Neural cell (in vitro differentiated cells): ENCODE data around the gene CITED2. TPM values are rescaled to one million over a fixed set of nuclear protein-coding genes. Genes with fewer than 3 reads are reported as not detected.

ENCODE experiments used
- H2AFZ ChIP-seq: fragments of 200-600, 300-800 bp; sonication (generic), shearing (Covaris generic); 2 replicates; pipeline ENCODE4 v1.6.0; 2014; ENCODE audit warnings: low read depth, mild to moderate bottlenecking, antibody characterized with exemption, low read length, moderate library complexity
- H3F3A ChIP-seq: fragments of 200-600 bp; shearing (Covaris generic); 2 replicates; pipeline ENCODE4 v1.6.1; 2016; ENCODE audit warnings: mild to moderate bottlenecking, moderate library complexity, mixed read lengths, antibody characterized with exemption, low read length; ENCODE audit not compliant: insufficient read depth, poor library complexity, severe bottlenecking
- H3K27ac ChIP-seq: fragments of 200-600, 300-800 bp; sonication (generic), shearing (Covaris generic); 2 replicates; pipeline ENCODE4 v1.5.1; 2014; ENCODE audit warnings: mild to moderate bottlenecking, low read length, moderate library complexity
- H3K27me3 ChIP-seq: fragments of 300-800, 200-600 bp; sonication (generic), shearing (Covaris generic); 2 replicates; pipeline ENCODE4 v1.6.0; 2014; ENCODE audit warnings: mild to moderate bottlenecking, low read depth, low read length, moderate library complexity; ENCODE audit not compliant: insufficient read depth
- H3K36me3 ChIP-seq: fragments of 300-800, 200-600 bp; sonication (generic), shearing (Covaris generic); 2 replicates; pipeline ENCODE4 v1.5.1; 2014; ENCODE audit warnings: mild to moderate bottlenecking, antibody characterized with exemption, low read length, moderate library complexity; ENCODE audit not compliant: insufficient read depth
- H3K4me2 ChIP-seq: fragments of 300-800, 200-600 bp; sonication (generic), shearing (Covaris generic); 2 replicates; pipeline ENCODE4 v1.6.0; 2014; ENCODE audit warnings: mild to moderate bottlenecking, low read length
- H3K4me3 ChIP-seq: fragments of 300-800, 200-600 bp; sonication (generic), shearing (Covaris generic); 2 replicates; pipeline ENCODE4 v1.5.1; 2014; ENCODE audit warnings: mild to moderate bottlenecking, low read length, moderate library complexity
- H3K79me2 ChIP-seq: fragments of 200-600 bp; shearing (Covaris generic); replicated peaks from 2 replicates; pipeline ENCODE4 v1.6.0; 2014; ENCODE audit warnings: mild to moderate bottlenecking, low read length, moderate library complexity; ENCODE audit not compliant: insufficient read depth
- H3K9ac ChIP-seq: fragments of 300-800, 200-600 bp; sonication (generic), shearing (Covaris generic); 2 replicates; pipeline ENCODE4 v1.6.1; 2016; ENCODE audit warnings: mild to moderate bottlenecking, low read length, mixed read lengths
- H3K9me2 ChIP-seq: fragments of 200-600 bp; shearing (Covaris generic); 2 replicates; pipeline ENCODE4 v1.6.1; 2016; ENCODE audit warnings: mild to moderate bottlenecking, low read length, mixed read lengths; ENCODE audit not compliant: insufficient read depth
- H3K9me3 ChIP-seq: fragments of 200-600, 300-800 bp; sonication (generic), shearing (Covaris generic); 2 replicates; pipeline ENCODE4 v1.6.1; 2016; ENCODE audit warnings: mild to moderate bottlenecking, mixed run types, low read length, moderate library complexity, mixed read lengths
- H4K20me1 ChIP-seq: fragments of 200-600 bp; shearing (Covaris generic); 2 replicates; pipeline ENCODE4 v1.6.1; 2016; ENCODE audit warnings: mild to moderate bottlenecking, mixed run types; ENCODE audit not compliant: insufficient read depth
- EP300 ChIP-seq: fragments of 450-650 bp; conservative IDR thresholded peaks from 2 replicates; pipeline ENCODE4 v1.6.1; 2014; ENCODE audit warnings: antibody characterized with exemption, mild to moderate bottlenecking, moderate library complexity; ENCODE audit not compliant: poor library complexity, severe bottlenecking
- EZH2 ChIP-seq: fragments of 200-600, 300-800 bp; shearing (Covaris generic), sonication (generic); IDR thresholded peaks from 2 replicates; pipeline ENCODE4 v1.6.1; 2014; ENCODE audit warnings: antibody characterized with exemption, low read length, borderline replicate concordance, mild to moderate bottlenecking; ENCODE audit not compliant: insufficient read depth, poor library complexity, severe bottlenecking
- MXI1 ChIP-seq: fragments of 450-650 bp; conservative IDR thresholded peaks from 2 replicates; pipeline ENCODE4 v1.6.1; 2014; ENCODE audit warnings: antibody characterized with exemption, mild to moderate bottlenecking; ENCODE audit not compliant: poor library complexity, severe bottlenecking
- POLR2AphosphoS5 ChIP-seq: IDR thresholded peaks from 2 replicates; pipeline ENCODE4 v1.6.1; 2012
- RAD21 ChIP-seq: fragments of 450-650 bp; conservative IDR thresholded peaks from 2 replicates; pipeline ENCODE4 v1.6.1; 2014; ENCODE audit warnings: antibody characterized with exemption, mild to moderate bottlenecking, moderate library complexity
- SMC3 ChIP-seq: fragments of 450-650 bp; conservative IDR thresholded peaks from 2 replicates; pipeline ENCODE4 v1.6.1; 2014; ENCODE audit warnings: antibody characterized with exemption, mild to moderate bottlenecking, moderate library complexity; ENCODE audit not compliant: poor library complexity
- TAF1 ChIP-seq: IDR thresholded peaks from 2 replicates; pipeline ENCODE4 v1.6.1; 2012; ENCODE audit warnings: low read depth
- polyA plus RNA-seq: library from polyadenylated mRNA; depleted of rRNA; stranded (reverse); fragments of >200 nt; gene quantifications from 2 replicates; pipeline ENCODE4 v1.2.3, GENCODE V29; 2014
- TF ChIP-seq, protein P1 (sequence below): IDR thresholded peaks from 2 replicates; pipeline ENCODE4 v1.6.1; 2012; ENCODE audit warnings: borderline replicate concordance
- TF ChIP-seq, protein P2 (sequence below): fragments of 450-650 bp; IDR thresholded peaks from 2 replicates; pipeline ENCODE4 v1.5.1; 2014; ENCODE audit warnings: antibody characterized with exemption, mild to moderate bottlenecking, moderate library complexity; ENCODE audit not compliant: poor library complexity, severe bottlenecking

Gene CITED2
- polyA plus RNA-seq, 1 donor from 2014 or later: 38.1 TPM

DNA sequence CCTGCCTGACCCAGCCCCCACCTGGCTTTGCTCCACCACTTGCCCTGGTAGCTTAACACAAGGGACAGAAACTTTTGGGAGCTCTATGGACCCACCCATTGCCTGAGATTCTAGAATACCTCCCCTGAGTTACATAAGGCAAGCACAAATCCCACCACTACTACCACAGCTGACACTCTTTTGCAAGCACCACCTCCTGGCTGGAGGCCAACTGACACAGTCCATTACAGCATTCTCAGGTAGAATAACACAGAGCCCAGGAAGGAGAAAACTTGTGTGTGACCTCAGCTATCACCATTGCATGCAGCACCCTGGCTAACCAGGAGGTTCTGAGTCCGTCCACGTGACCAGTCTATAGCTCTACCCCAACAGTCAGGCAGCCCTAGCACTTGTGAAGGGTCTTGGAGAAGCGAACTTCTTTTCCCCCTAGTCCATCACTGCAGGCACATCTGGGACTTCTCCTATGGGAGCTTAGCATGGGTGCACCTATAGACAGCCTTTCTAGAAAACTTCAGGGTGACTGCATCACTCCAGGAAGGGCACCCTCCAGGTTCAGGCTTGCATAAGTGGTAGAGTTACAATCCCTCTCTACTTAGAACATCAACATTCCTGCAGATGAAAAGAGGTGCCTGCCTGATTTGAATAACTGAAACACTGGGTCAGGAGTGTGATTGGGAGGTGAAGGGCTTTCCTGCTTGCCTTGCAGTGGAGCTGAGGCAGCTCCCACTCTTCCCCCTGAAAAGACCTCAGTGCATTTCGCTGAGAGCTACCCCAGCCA is 30.1 kb downstream of the CITED2 start:
- Histone ChIP-seq H3K4me3 (no peak overlapping the region), H3F3A (no peaks in the 10 kb centered on the region), H3K9me2 (no peaks in the 10 kb centered on the region), H3K9ac (no peak overlapping the region), H3K4me2 (no peak overlapping the region), H3K27ac (no peak overlapping the region), H2AFZ (no peak overlapping the region), H4K20me1 (no peaks in the 10 kb centered on the region), H3K36me3 (no peaks in the 10 kb centered on the region), H3K27me3 (no peaks in the 10 kb centered on the region), H3K9me3 (no peaks in the 10 kb centered on the region), H3K79me2 (no peaks in the 10 kb centered on the region)
- TF ChIP-seq RAD21 (no peak), EZH2 (no peak), MXI1 (no peak), EP300 (no peak), TAF1 (no peak), SMC3 (no peak), POLR2AphosphoS5 (no peak)
- TF ChIP-seq, protein P1, sequence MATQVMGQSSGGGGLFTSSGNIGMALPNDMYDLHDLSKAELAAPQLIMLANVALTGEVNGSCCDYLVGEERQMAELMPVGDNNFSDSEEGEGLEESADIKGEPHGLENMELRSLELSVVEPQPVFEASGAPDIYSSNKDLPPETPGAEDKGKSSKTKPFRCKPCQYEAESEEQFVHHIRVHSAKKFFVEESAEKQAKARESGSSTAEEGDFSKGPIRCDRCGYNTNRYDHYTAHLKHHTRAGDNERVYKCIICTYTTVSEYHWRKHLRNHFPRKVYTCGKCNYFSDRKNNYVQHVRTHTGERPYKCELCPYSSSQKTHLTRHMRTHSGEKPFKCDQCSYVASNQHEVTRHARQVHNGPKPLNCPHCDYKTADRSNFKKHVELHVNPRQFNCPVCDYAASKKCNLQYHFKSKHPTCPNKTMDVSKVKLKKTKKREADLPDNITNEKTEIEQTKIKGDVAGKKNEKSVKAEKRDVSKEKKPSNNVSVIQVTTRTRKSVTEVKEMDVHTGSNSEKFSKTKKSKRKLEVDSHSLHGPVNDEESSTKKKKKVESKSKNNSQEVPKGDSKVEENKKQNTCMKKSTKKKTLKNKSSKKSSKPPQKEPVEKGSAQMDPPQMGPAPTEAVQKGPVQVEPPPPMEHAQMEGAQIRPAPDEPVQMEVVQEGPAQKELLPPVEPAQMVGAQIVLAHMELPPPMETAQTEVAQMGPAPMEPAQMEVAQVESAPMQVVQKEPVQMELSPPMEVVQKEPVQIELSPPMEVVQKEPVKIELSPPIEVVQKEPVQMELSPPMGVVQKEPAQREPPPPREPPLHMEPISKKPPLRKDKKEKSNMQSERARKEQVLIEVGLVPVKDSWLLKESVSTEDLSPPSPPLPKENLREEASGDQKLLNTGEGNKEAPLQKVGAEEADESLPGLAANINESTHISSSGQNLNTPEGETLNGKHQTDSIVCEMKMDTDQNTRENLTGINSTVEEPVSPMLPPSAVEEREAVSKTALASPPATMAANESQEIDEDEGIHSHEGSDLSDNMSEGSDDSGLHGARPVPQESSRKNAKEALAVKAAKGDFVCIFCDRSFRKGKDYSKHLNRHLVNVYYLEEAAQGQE: no peak
- TF ChIP-seq, protein P2, sequence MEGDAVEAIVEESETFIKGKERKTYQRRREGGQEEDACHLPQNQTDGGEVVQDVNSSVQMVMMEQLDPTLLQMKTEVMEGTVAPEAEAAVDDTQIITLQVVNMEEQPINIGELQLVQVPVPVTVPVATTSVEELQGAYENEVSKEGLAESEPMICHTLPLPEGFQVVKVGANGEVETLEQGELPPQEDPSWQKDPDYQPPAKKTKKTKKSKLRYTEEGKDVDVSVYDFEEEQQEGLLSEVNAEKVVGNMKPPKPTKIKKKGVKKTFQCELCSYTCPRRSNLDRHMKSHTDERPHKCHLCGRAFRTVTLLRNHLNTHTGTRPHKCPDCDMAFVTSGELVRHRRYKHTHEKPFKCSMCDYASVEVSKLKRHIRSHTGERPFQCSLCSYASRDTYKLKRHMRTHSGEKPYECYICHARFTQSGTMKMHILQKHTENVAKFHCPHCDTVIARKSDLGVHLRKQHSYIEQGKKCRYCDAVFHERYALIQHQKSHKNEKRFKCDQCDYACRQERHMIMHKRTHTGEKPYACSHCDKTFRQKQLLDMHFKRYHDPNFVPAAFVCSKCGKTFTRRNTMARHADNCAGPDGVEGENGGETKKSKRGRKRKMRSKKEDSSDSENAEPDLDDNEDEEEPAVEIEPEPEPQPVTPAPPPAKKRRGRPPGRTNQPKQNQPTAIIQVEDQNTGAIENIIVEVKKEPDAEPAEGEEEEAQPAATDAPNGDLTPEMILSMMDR: no peak

DNA sequence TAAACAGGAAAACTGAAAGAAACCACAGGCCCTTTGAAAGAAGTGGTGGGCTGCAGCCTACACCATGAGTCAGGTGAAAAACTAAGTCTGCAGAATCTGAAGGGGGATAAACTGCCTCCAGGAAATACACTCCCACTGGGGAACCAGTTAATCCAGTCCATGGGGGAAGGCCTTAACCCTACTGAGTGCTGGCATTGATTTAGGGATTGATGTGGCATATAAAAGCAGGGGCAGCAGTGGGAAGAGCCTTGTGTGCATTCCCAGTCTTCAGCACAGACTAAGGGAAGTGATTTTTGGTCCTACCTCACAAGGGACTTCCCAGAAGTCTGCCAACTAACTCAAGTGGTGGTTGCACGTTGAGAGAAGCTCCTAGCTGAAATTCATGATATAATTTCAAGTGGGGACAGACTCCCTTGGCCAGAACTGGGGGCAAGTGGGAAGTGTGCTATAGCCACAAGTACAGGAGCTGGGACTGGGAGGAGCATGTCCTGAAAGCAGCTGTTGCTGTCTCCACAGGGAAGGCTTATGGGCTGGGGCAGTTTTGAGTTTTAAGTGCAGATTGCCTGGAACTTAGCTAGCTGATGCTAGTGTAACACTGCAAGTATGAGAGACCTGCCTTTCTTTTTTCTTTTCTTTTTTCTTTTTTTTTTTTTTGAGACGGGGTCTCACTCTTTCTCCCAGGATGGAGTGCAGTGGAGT is 31.2 kb downstream of the CITED2 start:
- H3K9ac ChIP-seq: no peak overlapping the region
- no peak overlapping the region for H3K4me3 ChIP-seq
- no peaks in the 10 kb centered on the region for H3K9me3 ChIP-seq
- H4K20me1 ChIP-seq: no peaks in the 10 kb centered on the region
- no peak for TF ChIP-seq RAD21
- TF ChIP-seq, protein P2: no peak
- no peak for TF ChIP-seq MXI1
- TF ChIP-seq EP300: no peak
- TF ChIP-seq POLR2AphosphoS5: no peak
- TF ChIP-seq SMC3: no peak
- TF ChIP-seq, protein P1: no peak
- TF ChIP-seq EZH2: no peak
- no peak for TF ChIP-seq TAF1
- no peaks in the 10 kb centered on the region for H3K36me3 ChIP-seq
- H3K27ac ChIP-seq: no peak overlapping the region
- no peak overlapping the region for H2AFZ ChIP-seq
- no peaks in the 10 kb centered on the region for H3K27me3 ChIP-seq
- no peak overlapping the region for H3K4me2 ChIP-seq
- H3K9me2 ChIP-seq: no peaks in the 10 kb centered on the region
- H3K79me2 ChIP-seq: no peaks in the 10 kb centered on the region
- no peaks in the 10 kb centered on the region for H3F3A ChIP-seq
